ENCODE data around the gene HLA-B.

HLA-B gene

DNA sequence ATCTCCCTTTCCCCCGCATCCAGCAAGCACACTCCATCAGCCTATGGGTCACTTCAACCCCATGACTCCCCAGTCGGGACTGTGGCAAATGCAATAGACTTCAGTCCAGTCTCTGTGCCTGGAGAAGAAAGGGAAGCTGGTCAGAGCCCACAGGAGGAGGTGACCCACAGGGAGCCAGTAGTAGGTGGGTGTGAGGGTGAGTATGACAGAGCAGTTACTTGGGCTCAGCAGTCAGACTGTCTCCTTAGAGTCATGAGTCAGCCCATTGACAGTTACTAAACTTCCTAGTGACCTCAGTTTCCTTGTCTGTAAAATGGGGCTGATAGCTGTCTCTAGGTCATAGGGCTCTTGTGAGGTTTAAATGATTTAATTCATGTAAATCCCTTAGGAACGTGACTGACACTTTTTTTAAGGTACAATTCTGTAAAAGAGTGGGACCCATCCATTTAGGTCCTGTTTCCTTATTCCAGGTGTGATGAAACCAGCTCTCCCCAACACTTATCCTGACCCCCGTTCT lies 51.2 kb downstream of the HLA-B start:
- no peak for DNase-seq (ENCODE audit: low spot score)

GRCh38 chr6:31304683-31305082 lies 52.3 kb downstream of the HLA-B start:
- no peak for DNase-seq (ENCODE audit: low spot score)
